ENCODE results near the gene DDX24. TPM values are rescaled to one million over a fixed set of nuclear protein-coding genes. Genes with fewer than 3 reads are reported as not detected.

Gene DDX24
- total and polyA plus RNA-seq, 7 donors = 42.5 to 147 (median 109) TPM

GRCh38 chr14:94113073-94113472 lies 32.1 kb upstream of the DDX24 start:
- no peaks in the 10 kb centered on the region for H3K9me3 ChIP-seq
- DNase-seq = peak; percentile 21
- H3K4me1 ChIP-seq = peaks cover 0 to 11% (median 0%) of the 10 kb centered on the region in 4 donors
- intact Hi-C loops (cut with DNase I) = no loop called here
- H3K27me3 ChIP-seq = no peaks in the 10 kb centered on the region
- TF ChIP-seq, protein P1, sequence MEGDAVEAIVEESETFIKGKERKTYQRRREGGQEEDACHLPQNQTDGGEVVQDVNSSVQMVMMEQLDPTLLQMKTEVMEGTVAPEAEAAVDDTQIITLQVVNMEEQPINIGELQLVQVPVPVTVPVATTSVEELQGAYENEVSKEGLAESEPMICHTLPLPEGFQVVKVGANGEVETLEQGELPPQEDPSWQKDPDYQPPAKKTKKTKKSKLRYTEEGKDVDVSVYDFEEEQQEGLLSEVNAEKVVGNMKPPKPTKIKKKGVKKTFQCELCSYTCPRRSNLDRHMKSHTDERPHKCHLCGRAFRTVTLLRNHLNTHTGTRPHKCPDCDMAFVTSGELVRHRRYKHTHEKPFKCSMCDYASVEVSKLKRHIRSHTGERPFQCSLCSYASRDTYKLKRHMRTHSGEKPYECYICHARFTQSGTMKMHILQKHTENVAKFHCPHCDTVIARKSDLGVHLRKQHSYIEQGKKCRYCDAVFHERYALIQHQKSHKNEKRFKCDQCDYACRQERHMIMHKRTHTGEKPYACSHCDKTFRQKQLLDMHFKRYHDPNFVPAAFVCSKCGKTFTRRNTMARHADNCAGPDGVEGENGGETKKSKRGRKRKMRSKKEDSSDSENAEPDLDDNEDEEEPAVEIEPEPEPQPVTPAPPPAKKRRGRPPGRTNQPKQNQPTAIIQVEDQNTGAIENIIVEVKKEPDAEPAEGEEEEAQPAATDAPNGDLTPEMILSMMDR (IDR thresholded peaks at IDR 0.05) = no peak
- TF ChIP-seq POLR2AphosphoS5 (IDR thresholded peaks at IDR 0.05) (no peak), EP300 (IDR thresholded peaks at IDR 0.05) (no peak), POLR2A (IDR thresholded peaks at IDR 0.05) (no peak)
- no peaks in the 10 kb centered on the region for H3K36me3 ChIP-seq
- peak overlapping the region in 2 of 4 donors; percentile 30 to 77 for H3K27ac ChIP-seq
- no peak overlapping the region for H3K4me3 ChIP-seq
- 35 to 72% methylated on average over 7 of the region's 7 CpGs for WGBS, 2 donors

- peaks cover 0 to 11% (median 0%) of the 10 kb centered on the region in 4 donors for H3K4me1 ChIP-seq
- no peaks in the 10 kb centered on the region for H3K27me3 ChIP-seq
- H3K27ac ChIP-seq = peak overlapping the region in 2 of 4 donors; percentile 30 to 77
- no peaks in the 10 kb centered on the region for H3K9me3 ChIP-seq
- no peaks in the 10 kb centered on the region for H3K36me3 ChIP-seq
- H3K4me3 ChIP-seq = peak overlapping the region in 2 of 4 donors; percentile 30 to 33
- WGBS, 2 donors = 51 to 77% methylated on average over 6 of the region's 6 CpGs
- TF ChIP-seq POLR2A (IDR thresholded peaks at IDR 0.05) = no peak
- TF ChIP-seq, protein P1 (IDR thresholded peaks at IDR 0.05) = no peak
- TF ChIP-seq EP300 (IDR thresholded peaks at IDR 0.05) = no peak
- TF ChIP-seq POLR2AphosphoS5 (IDR thresholded peaks at IDR 0.05) = no peak
- intact Hi-C loops (cut with DNase I) = no loop called here
- DNase-seq = peak; percentile 45
Observed at GRCh38 chr14:94112513-94113063, 31.6 kb upstream of the DDX24 start.

DNA sequence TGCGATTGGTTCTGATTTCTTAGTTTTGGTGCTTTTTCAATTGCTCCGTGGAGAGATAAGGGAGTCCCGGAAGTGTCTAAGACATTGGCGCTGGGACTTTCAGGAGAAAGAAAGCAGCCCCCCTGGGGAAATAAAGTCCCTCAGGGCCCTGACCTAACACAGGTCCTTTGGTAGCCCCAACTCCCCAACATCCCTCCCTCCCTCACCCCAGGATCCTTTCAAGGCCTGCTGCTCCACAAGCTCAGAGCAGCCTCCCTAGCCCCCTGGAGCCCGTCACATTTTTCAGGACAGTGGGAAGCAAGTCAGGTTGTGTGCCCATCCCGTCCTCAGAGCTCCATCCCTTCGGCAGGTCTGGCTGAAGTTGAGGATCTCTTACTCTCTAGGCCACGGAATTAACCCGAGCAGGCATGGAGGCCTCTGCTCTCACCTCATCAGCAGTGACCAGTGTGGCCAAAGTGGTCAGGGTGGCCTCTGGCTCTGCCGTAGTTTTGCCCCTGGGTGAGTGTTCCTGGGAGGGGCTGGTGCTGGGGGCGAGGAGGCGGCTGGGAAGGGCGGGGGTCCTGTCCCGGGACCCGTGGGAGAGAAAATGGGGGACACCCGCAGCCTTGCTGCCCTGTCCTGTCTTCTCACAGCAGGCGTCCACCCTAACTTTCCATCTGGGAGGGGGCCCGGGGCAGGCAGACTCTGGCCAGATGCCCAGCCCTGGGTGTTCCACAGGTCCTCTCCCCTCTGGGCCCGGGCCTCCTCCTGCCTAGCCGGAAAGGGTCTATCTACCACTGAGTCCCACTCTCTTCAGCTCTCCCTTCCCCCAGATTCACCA lies 30.5 kb upstream of the DDX24 start:
- 44 to 76% methylated on average over 20 of the region's 20 CpGs for WGBS, 2 donors
- TF ChIP-seq POLR2A (IDR thresholded peaks at IDR 0.05) (no peak), EP300 (IDR thresholded peaks at IDR 0.05) (no peak), POLR2AphosphoS5 (IDR thresholded peaks at IDR 0.05) (no peak)
- TF ChIP-seq, protein P1 (IDR thresholded peaks at IDR 0.05) = no peak
- no peaks in the 10 kb centered on the region for H3K27me3 ChIP-seq
- no peaks in the 10 kb centered on the region for H3K9me3 ChIP-seq
- intact Hi-C loops (cut with DNase I) = no loop called here
- no peaks in the 10 kb centered on the region for H3K36me3 ChIP-seq
- DNase-seq = peak; percentile 56
- H3K4me3 ChIP-seq = peak overlapping the region in 3 of 4 donors; percentile 30 to 33 (median 33)
- peaks cover 0 to 11% (median 0%) of the 10 kb centered on the region in 4 donors for H3K4me1 ChIP-seq
- peak overlapping the region; percentile 61 to 77 (median 64) for H3K27ac ChIP-seq

DNA sequence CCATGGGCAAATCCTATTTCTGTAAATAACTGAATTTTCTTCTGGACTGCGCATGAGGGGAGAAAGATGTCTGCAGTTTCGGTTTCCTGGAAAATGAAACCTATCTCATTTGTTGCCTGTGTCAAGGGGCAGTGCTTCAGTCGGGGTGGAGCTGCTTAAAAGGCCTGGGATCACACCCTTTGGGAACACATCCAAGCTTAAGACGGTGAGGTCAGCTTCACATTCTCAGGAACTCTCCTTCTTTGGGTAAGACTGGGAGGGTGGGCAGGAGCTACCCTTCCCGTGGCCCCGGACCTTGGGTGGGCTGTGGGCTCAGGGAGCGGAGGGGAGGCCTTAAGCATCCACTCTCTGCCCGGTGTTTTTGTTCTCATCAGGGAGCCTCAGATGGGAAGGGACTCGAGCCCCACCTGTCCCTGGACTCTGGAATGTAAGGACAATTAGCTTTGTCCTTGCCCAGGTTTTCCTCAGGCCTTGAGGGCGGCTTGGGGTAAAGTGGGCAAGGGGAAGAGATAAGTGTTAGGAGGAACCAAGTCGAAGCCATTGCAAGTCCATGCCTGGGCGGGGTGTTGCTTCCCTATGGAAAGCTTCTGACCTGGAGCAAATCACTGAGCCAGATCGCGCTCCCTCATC lies 29.7 kb upstream of the DDX24 start, which contains the start of gene IFI27:
IFI27 (plus strand) TSS at position 185 of the 630 bp plus-strand sequence.
- TF ChIP-seq, protein P1 (IDR thresholded peaks at IDR 0.05) = no peak
- peak; percentile 59 to 89 (median 86) for TF ChIP-seq POLR2AphosphoS5 (IDR thresholded peaks at IDR 0.05)
- peak in 1 of 2 donors; percentile 46 for TF ChIP-seq POLR2A (IDR thresholded peaks at IDR 0.05)
- H3K9me3 ChIP-seq = no peaks in the 10 kb centered on the region
- H3K4me1 ChIP-seq = peaks cover 0 to 11% (median 0%) of the 10 kb centered on the region in 4 donors
- H3K27ac ChIP-seq = peak within 1 kb of the TSS; percentile 61 to 77 (median 64)
- 17 to 62% methylated on average over 14 of the region's 14 CpGs for WGBS, 2 donors
- intact Hi-C loops (cut with DNase I) = no loop called here
- H3K36me3 ChIP-seq = no peaks in the 10 kb centered on the region
- DNase-seq = peak; percentile 76
- H3K4me3 ChIP-seq = peak within 1 kb of the TSS in 3 of 4 donors; percentile 30 to 33 (median 33)
- H3K27me3 ChIP-seq = no peaks in the 10 kb centered on the region

Measured in sigmoid colon (tissue), 7 donors.